Trophoblast cell (in vitro differentiated cells and primary cell): ENCODE data around the gene C14orf132.

ENCODE experiments used
- DNase-seq, 2 donors: peaks; one replicate each; pipeline ENCODE4 v3.0.0-alpha.2; 2016
- H2AFZ ChIP-seq: 2 replicates; pipeline ENCODE4 v1.6.1; 2013; ENCODE audit warnings: low read length, moderate library complexity, mild to moderate bottlenecking; ENCODE audit not compliant: insufficient read depth, poor library complexity
- H2AK5ac ChIP-seq: 2 replicates; pipeline ENCODE4 v1.6.1; 2013; ENCODE audit warnings: mild to moderate bottlenecking, low read length
- H2BK120ac ChIP-seq: 2 replicates; pipeline ENCODE4 v1.6.1; 2013; ENCODE audit warnings: low read length, mild to moderate bottlenecking, moderate library complexity; ENCODE audit not compliant: insufficient read depth, poor library complexity
- H2BK12ac ChIP-seq: 2 replicates; pipeline ENCODE4 v1.6.1; 2013; ENCODE audit warnings: mild to moderate bottlenecking, low read length, moderate library complexity
- H2BK5ac ChIP-seq: 2 replicates; pipeline ENCODE4 v1.6.1; 2013; ENCODE audit warnings: low read length, low read depth, moderate library complexity, mild to moderate bottlenecking; ENCODE audit not compliant: poor library complexity
- H3K14ac ChIP-seq: 2 replicates; pipeline ENCODE4 v1.6.1; 2013; ENCODE audit warnings: mild to moderate bottlenecking, low read length
- H3K18ac ChIP-seq: 2 replicates; pipeline ENCODE4 v1.6.1; 2013; ENCODE audit warnings: mild to moderate bottlenecking, low read length
- H3K23ac ChIP-seq: 2 replicates; pipeline ENCODE4 v1.6.1; 2013; ENCODE audit warnings: low read length
- H3K27ac ChIP-seq: 2 replicates; pipeline ENCODE4 v1.5.1; 2013; ENCODE audit warnings: low read depth, mild to moderate bottlenecking, inconsistent platforms, low read length, moderate library complexity
- H3K27me3 ChIP-seq: 2 replicates; pipeline ENCODE4 v1.6.1; 2013; ENCODE audit warnings: inconsistent platforms, mild to moderate bottlenecking, low read length, moderate library complexity; ENCODE audit not compliant: insufficient read depth
- H3K36me3 ChIP-seq, 2 experiments: 1 replicate in 1 of 2; 2 replicates in 1 of 2; pipeline ENCODE4 v1.6.1; 2013; ENCODE audit warnings: low read length in 2 of 2, mild to moderate bottlenecking in 2 of 2, moderate library complexity in 1 of 2; ENCODE audit not compliant: insufficient read depth in 2 of 2, control insufficient read depth in 1 of 2
- H3K4ac ChIP-seq: 2 replicates; pipeline ENCODE4 v1.6.1; 2013; ENCODE audit warnings: low read depth, mild to moderate bottlenecking, low read length, moderate library complexity
- H3K4me1 ChIP-seq, 2 experiments: 1 replicate in 1 of 2; 2 replicates in 1 of 2; pipeline ENCODE4 v1.6.1; 2013; ENCODE audit warnings: low read length in 2 of 2, mild to moderate bottlenecking in 2 of 2, moderate library complexity in 1 of 2; ENCODE audit not compliant: insufficient read depth in 2 of 2, control insufficient read depth in 1 of 2
- H3K4me2 ChIP-seq: 2 replicates; pipeline ENCODE4 v1.6.1; 2013; ENCODE audit warnings: inconsistent platforms, mild to moderate bottlenecking, low read length, moderate library complexity
- H3K4me3 ChIP-seq: 2 replicates; pipeline ENCODE4 v1.5.1; 2013; ENCODE audit warnings: mild to moderate bottlenecking, low read depth, low read length, inconsistent platforms
- H3K79me1 ChIP-seq: one replicate; pipeline ENCODE4 v1.6.1; 2013; ENCODE audit warnings: low read length
- H3K79me2 ChIP-seq: 2 replicates; pipeline ENCODE4 v1.6.1; 2013; ENCODE audit warnings: low read length, mild to moderate bottlenecking; ENCODE audit not compliant: control insufficient read depth, insufficient read depth, poor library complexity
- H3K9ac ChIP-seq: 2 replicates; pipeline ENCODE4 v1.6.1; 2013; ENCODE audit warnings: mild to moderate bottlenecking, low read length
- H3K9me3 ChIP-seq: 2 replicates; pipeline ENCODE4 v1.6.1; 2013; ENCODE audit warnings: low read depth, mild to moderate bottlenecking, control low read depth, inconsistent platforms, low read length; ENCODE audit not compliant: insufficient read depth
- H4K12ac ChIP-seq: 2 replicates; pipeline ENCODE4 v1.6.1; 2013; ENCODE audit warnings: low read depth, mild to moderate bottlenecking, low read length, moderate library complexity
- H4K8ac ChIP-seq: 2 replicates; pipeline ENCODE4 v1.6.1; 2013; ENCODE audit warnings: low read depth, mild to moderate bottlenecking, low read length, moderate library complexity
- H4K91ac ChIP-seq: one replicate; pipeline ENCODE4 v1.6.1; 2013; ENCODE audit warnings: low read depth, mild to moderate bottlenecking, low read length, moderate library complexity
- WGBS: extraction: QIAGEN DNeasy Blood & Tissue Kit; methylation state at CpG from one replicate; pipeline ENCODE4 v1.1.7; 2013; ENCODE audit warnings: missing lambda C conversion rate; ENCODE audit not compliant: insufficient read length, insufficient coverage; ENCODE audit errors: extremely low coverage; 5-methylcytosine and 5-hydroxymethylcytosine counted together

The C14orf132 gene

DNA sequence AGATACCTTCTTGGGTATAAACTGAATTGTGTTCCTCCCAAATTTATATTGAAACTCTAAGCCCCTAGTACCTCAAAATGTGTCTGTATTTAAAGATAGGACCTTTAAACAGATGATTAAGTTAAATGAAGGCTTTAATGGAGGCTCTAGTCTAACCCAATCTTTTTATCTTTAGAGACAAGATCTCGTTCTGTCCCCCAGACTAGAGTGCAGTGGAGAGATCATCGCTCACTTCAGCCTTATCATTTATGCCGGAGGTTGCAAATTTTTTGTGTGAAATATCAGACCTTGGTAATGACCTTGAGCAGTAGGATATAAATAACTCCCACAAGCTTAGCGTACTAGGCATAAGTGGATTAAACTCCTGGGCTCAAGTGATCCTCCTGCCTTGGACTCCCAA lies 81.8 kb downstream of the C14orf132 start:
- no peak for DNase-seq

DNA sequence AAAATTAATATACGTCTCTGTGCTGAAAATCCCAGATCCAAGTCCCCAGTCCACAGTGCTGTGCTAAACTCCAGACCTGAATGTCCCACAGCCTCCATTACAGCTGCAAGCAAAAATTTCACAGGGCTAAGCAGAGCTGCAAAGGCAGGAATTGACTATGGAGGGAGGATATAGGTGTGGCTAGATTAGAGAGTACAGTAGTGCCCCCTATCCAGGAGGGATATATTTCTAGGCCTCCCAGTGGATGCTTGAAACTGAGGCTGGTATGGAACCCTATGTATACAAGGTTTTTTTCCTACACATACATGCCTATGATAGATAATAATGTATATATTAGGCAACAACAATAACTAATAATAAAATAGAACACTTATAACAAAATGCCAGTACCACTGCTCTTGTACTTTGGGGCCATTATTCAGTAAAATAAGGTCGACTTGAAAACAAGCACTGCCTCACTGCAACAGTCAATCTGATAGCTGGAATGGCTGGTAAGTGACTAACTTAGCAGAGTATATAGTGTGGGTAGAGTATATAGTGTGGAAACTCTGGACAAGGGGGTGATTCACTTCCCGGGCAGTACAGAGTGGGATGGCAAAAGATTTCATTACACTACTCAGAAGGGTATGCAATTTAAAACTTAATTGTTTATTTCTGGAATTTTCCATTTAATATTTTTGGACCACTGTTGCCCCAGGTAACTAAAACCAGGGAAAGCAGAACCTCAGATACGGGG lies 82.7 kb downstream of the C14orf132 start:
- no CpG with 5 or more reads among the region's 4 CpGs for WGBS

More for the DNA sequence above, 81.8 kb downstream of the C14orf132 start:
- Histone ChIP-seq H3K9me3 (no peaks in the 10 kb centered on the region), H3K14ac (peak overlapping the region; percentile 66), H3K79me2 (peaks cover 2% of the 10 kb centered on the region), H3K23ac (no peak overlapping the region), H4K8ac (no peak overlapping the region), H3K79me1 (peaks cover 51% of the 10 kb centered on the region), H2AFZ (no peak overlapping the region), H3K27ac (peak overlapping the region; percentile 92), H2BK5ac (peak overlapping the region; percentile 18), H3K4ac (no peak overlapping the region), H2AK5ac (peak overlapping the region; percentile 71), H3K4me3 (no peak overlapping the region), H3K4me2 (no peak overlapping the region), H3K4me1 (peaks cover 29 to 33% of the 10 kb centered on the region in 2 experiments), H4K12ac (no peak overlapping the region), H3K36me3 (no peaks in the 10 kb centered on the region), H2BK120ac (peak overlapping the region; percentile 95), H4K91ac (peak overlapping the region; percentile 93), H2BK12ac (peak overlapping the region; percentile 37), H3K27me3 (no peaks in the 10 kb centered on the region), H3K18ac (no peak overlapping the region), H3K9ac (no peak overlapping the region)
- no CpG with 5 or more reads among the region's 4 CpGs for WGBS

DNA sequence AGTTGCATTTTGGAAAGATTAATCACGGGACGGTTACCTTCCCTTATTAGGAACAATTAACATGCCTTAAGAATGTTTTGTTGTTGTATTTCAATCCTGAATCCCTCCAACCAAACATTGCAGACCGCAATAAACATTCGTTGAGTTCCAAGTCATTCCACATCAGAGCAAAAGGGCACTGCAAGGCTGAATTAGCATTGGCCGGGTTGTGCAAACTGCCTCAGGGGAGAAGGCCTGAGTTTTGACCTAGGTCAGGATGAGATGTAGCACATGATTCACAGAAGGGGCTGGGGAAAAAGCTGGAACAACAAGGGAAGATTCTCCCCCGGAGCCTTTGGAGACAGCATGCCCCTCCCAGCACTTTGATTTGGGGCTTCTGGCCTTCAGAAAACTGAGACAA lies 83.3 kb downstream of the C14orf132 start:
- H3K4me3 ChIP-seq = no peak overlapping the region
- H2BK5ac ChIP-seq = peak overlapping the region; percentile 70
- peaks cover 21 to 26% of the 10 kb centered on the region in 2 experiments for H3K4me1 ChIP-seq
- H2BK12ac ChIP-seq = no peak overlapping the region
- H4K91ac ChIP-seq = peak overlapping the region; percentile 54
- H3K9me3 ChIP-seq = no peaks in the 10 kb centered on the region
- no CpG with 5 or more reads among the region's 6 CpGs for WGBS
- no peaks in the 10 kb centered on the region for H3K27me3 ChIP-seq
- H2BK120ac ChIP-seq = peak overlapping the region; percentile 50
- no peaks in the 10 kb centered on the region for H3K36me3 ChIP-seq
- H2AFZ ChIP-seq = no peak overlapping the region
- no peak overlapping the region for H3K9ac ChIP-seq
- H2AK5ac ChIP-seq = no peak overlapping the region
- H3K18ac ChIP-seq = no peak overlapping the region
- no peak overlapping the region for H3K23ac ChIP-seq
- no peak overlapping the region for H4K12ac ChIP-seq
- peaks cover 51% of the 10 kb centered on the region for H3K79me1 ChIP-seq
- H4K8ac ChIP-seq = no peak overlapping the region
- peaks cover 1% of the 10 kb centered on the region for H3K79me2 ChIP-seq
- H3K4me2 ChIP-seq = peak overlapping the region; percentile 9
- peak overlapping the region; percentile 92 for H3K27ac ChIP-seq
- H3K4ac ChIP-seq = no peak overlapping the region
- H3K14ac ChIP-seq = no peak overlapping the region
- peak; percentile 92 to 93 for DNase-seq

More for the DNA sequence above, 82.7 kb downstream of the C14orf132 start:
- peak overlapping the region; percentile 78 for H4K8ac ChIP-seq
- H3K79me2 ChIP-seq = peaks cover 2% of the 10 kb centered on the region
- H4K91ac ChIP-seq = peak overlapping the region; percentile 93
- peak overlapping the region; percentile 37 for H2BK12ac ChIP-seq
- no peak overlapping the region for H3K23ac ChIP-seq
- peak overlapping the region; percentile 9 for H3K4me2 ChIP-seq
- peak overlapping the region; percentile 83 for H3K18ac ChIP-seq
- no peak overlapping the region for H4K12ac ChIP-seq
- peak overlapping the region; percentile 92 for H3K27ac ChIP-seq
- no peaks in the 10 kb centered on the region for H3K27me3 ChIP-seq
- peak overlapping the region; percentile 3 for H3K4ac ChIP-seq
- no peaks in the 10 kb centered on the region for H3K36me3 ChIP-seq
- peaks cover 21 to 25% of the 10 kb centered on the region in 2 experiments for H3K4me1 ChIP-seq
- peak overlapping the region; percentile 70 for H2BK5ac ChIP-seq
- DNase-seq = peak in 1 of 2 donors; percentile 59
- no peak overlapping the region for H3K9ac ChIP-seq
- H2AFZ ChIP-seq = no peak overlapping the region
- no peak overlapping the region for H3K4me3 ChIP-seq
- H2BK120ac ChIP-seq = peak overlapping the region; percentile 95
- peaks cover 48% of the 10 kb centered on the region for H3K79me1 ChIP-seq
- peak overlapping the region; percentile 71 for H2AK5ac ChIP-seq
- H3K9me3 ChIP-seq = no peaks in the 10 kb centered on the region
- H3K14ac ChIP-seq = peak overlapping the region; percentile 66

DNA sequence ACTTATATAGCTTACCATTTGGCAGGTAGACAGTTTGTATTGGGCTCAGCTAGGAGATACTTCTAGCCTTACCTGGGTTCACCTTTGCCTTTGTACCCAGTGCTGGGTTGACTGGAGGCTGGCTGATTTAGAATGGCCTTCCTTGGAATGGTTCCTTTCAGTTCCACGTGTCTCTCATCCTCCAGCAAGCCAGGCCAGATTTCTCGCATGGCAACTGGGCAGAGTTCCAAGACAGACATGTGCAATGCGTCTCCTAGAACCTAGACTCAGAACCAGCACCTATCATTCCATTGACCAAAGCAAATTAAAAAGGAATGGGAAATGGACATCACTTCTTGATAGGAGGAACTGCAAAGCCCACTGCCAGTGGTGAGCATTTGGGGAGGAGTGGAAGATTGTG lies 86.4 kb downstream of the C14orf132 start:
- H3K4me2 ChIP-seq = no peak overlapping the region
- H2AFZ ChIP-seq = no peak overlapping the region
- no peak overlapping the region for H3K23ac ChIP-seq
- peak overlapping the region; percentile 64 for H3K14ac ChIP-seq
- no peak overlapping the region for H3K4me3 ChIP-seq
- H3K4ac ChIP-seq = no peak overlapping the region
- H3K36me3 ChIP-seq = no peaks in the 10 kb centered on the region
- peak overlapping the region; percentile 81 for H3K18ac ChIP-seq
- peak overlapping the region; percentile 89 for H4K91ac ChIP-seq
- H3K27ac ChIP-seq = no peak overlapping the region
- peak overlapping the region; percentile 41 for H2BK120ac ChIP-seq
- H3K4me1 ChIP-seq = peaks cover 10 to 17% of the 10 kb centered on the region in 2 experiments
- H4K12ac ChIP-seq = no peak overlapping the region
- no peaks in the 10 kb centered on the region for H3K27me3 ChIP-seq
- no peak overlapping the region for H4K8ac ChIP-seq
- H2AK5ac ChIP-seq = peak overlapping the region; percentile 52
- no peaks in the 10 kb centered on the region for H3K79me2 ChIP-seq
- H2BK12ac ChIP-seq = peak overlapping the region; percentile 83
- H3K9ac ChIP-seq = no peak overlapping the region
- DNase-seq = no peak
- H3K9me3 ChIP-seq = no peaks in the 10 kb centered on the region
- peaks cover 40% of the 10 kb centered on the region for H3K79me1 ChIP-seq
- no CpG with 5 or more reads among the region's 3 CpGs for WGBS
- H2BK5ac ChIP-seq = peak overlapping the region; percentile 31
